ENCODE results near the gene ADAMTSL5. TPM values are rescaled to one million over a fixed set of nuclear protein-coding genes. Genes with fewer than 3 reads are reported as not detected.

ADAMTSL5 gene
- total and polyA plus RNA-seq, 2 of the 13 experiments (the other 11 are each of a cell fraction or from before 2014, with no cell fraction given), result 0.60 to 2.7 TPM

DNA sequence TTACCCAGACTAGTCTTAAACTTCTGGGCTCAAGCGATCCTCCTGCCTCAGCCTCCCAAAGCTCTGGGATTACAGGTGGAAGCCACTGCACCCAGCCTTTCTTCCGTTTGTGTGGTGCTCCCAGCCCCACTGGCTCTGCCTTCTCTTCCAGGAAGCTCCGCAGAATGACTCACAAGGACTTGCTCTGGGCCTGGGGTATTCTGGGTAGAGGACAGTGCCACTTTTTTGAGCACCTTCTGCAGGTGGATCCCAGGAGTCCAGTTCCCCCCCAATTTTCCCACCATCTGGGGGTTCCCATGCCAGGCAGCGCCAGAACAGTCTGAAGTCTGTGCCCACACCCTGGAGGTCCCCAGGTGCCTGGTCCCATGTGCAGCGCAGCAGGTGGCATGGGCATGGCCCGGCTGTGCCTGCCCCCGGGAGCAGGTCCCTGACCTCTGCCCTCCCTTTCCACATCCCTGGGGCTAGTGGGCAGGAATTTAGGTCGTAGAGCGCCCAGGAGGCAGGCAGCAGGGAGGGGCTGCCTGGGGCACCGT is 20.3 kb downstream of the ADAMTSL5 start (continued):
- TF ChIP-seq, protein P1, sequence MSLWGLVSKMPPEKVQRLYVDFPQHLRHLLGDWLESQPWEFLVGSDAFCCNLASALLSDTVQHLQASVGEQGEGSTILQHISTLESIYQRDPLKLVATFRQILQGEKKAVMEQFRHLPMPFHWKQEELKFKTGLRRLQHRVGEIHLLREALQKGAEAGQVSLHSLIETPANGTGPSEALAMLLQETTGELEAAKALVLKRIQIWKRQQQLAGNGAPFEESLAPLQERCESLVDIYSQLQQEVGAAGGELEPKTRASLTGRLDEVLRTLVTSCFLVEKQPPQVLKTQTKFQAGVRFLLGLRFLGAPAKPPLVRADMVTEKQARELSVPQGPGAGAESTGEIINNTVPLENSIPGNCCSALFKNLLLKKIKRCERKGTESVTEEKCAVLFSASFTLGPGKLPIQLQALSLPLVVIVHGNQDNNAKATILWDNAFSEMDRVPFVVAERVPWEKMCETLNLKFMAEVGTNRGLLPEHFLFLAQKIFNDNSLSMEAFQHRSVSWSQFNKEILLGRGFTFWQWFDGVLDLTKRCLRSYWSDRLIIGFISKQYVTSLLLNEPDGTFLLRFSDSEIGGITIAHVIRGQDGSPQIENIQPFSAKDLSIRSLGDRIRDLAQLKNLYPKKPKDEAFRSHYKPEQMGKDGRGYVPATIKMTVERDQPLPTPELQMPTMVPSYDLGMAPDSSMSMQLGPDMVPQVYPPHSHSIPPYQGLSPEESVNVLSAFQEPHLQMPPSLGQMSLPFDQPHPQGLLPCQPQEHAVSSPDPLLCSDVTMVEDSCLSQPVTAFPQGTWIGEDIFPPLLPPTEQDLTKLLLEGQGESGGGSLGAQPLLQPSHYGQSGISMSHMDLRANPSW (CRISPR knock-in tag; IDR thresholded peaks at IDR 0.05; ENCODE audit: borderline replicate concordance), result no peak
- TF ChIP-seq CCAR2 (optimal IDR thresholded peaks at IDR 0.05; ENCODE audit: low read depth, low read length) (no peak), ZNF768 (CRISPR knock-in tag; IDR thresholded peaks at IDR 0.05) (peak; percentile 8; the same call in 1 of the 2 replicates), RXRA (CRISPR knock-in tag; IDR thresholded peaks at IDR 0.05) (peak; percentile 78; the same call in 1 of the 2 replicates), ZNF260 (CRISPR knock-in tag; IDR thresholded peaks at IDR 0.05; ENCODE audit: borderline replicate concordance, low read depth) (no peak), TOE1 (CRISPR knock-in tag; IDR thresholded peaks at IDR 0.05) (no peak), NFYB (CRISPR knock-in tag; IDR thresholded peaks at IDR 0.05) (no peak), SMARCE1 (IDR thresholded peaks at IDR 0.05; ENCODE audit: borderline replicate concordance) (no peak), HES4 (CRISPR knock-in tag; IDR thresholded peaks at IDR 0.05; ENCODE audit: borderline replicate concordance) (no peak), TARDBP (CRISPR knock-in tag; IDR thresholded peaks at IDR 0.05) (peak; percentile 48; the same call in 1 of the 2 replicates), TSC22D2 (CRISPR knock-in tag; IDR thresholded peaks at IDR 0.05; ENCODE audit: borderline replicate concordance) (no peak), ZNF274 (CRISPR knock-in tag; IDR thresholded peaks at IDR 0.05) (0 out of 2 replicates have a peak, but pooled peaks have one; percentile 10), TBL1XR1 (IDR thresholded peaks at IDR 0.05; ENCODE audit: borderline replicate concordance, low read length, partially characterized antibody) (no peak), SMC3 (IDR thresholded peaks at IDR 0.05; ENCODE audit: low read length) (no peak), ZNF446 (CRISPR knock-in tag; IDR thresholded peaks at IDR 0.05) (no peak), PTBP1 (IDR thresholded peaks at IDR 0.05; ENCODE audit: low read depth, low read length, poor library complexity, severe bottlenecking) (no peak)
- TF ChIP-seq, protein P2, sequence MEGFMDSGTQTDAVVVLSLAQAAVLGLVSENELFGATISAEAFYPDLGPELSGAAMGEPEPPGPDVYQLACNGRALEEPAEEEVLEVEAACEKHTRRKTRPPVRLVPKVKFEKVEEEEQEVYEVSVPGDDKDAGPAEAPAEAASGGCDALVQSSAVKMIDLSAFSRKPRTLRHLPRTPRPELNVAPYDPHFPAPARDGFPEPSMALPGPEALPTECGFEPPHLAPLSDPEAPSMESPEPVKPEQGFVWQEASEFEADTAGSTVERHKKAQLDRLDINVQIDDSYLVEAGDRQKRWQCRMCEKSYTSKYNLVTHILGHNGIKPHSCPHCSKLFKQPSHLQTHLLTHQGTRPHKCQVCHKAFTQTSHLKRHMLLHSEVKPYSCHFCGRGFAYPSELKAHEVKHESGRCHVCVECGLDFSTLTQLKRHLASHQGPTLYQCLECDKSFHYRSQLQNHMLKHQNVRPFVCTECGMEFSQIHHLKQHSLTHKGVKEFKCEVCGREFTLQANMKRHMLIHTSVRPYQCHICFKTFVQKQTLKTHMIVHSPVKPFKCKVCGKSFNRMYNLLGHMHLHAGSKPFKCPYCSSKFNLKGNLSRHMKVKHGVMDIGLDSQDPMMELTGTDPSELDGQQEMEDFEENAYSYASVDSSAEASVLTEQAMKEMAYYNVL (CRISPR knock-in tag; IDR thresholded peaks at IDR 0.05; ENCODE audit: borderline replicate concordance), result no peak
- TF ChIP-seq, protein P3, sequence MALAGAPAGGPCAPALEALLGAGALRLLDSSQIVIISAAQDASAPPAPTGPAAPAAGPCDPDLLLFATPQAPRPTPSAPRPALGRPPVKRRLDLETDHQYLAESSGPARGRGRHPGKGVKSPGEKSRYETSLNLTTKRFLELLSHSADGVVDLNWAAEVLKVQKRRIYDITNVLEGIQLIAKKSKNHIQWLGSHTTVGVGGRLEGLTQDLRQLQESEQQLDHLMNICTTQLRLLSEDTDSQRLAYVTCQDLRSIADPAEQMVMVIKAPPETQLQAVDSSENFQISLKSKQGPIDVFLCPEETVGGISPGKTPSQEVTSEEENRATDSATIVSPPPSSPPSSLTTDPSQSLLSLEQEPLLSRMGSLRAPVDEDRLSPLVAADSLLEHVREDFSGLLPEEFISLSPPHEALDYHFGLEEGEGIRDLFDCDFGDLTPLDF (CRISPR knock-in tag; IDR thresholded peaks at IDR 0.05), result no peak
- TF ChIP-seq, protein P4, sequence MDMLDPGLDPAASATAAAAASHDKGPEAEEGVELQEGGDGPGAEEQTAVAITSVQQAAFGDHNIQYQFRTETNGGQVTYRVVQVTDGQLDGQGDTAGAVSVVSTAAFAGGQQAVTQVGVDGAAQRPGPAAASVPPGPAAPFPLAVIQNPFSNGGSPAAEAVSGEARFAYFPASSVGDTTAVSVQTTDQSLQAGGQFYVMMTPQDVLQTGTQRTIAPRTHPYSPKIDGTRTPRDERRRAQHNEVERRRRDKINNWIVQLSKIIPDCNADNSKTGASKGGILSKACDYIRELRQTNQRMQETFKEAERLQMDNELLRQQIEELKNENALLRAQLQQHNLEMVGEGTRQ (IDR thresholded peaks at IDR 0.05; ENCODE audit: low read depth, low read length), result no peak
- TF ChIP-seq, protein P4 (CRISPR knock-in tag; IDR thresholded peaks at IDR 0.05; ENCODE audit: borderline replicate concordance), result no peak
- TF ChIP-seq, protein P5, sequence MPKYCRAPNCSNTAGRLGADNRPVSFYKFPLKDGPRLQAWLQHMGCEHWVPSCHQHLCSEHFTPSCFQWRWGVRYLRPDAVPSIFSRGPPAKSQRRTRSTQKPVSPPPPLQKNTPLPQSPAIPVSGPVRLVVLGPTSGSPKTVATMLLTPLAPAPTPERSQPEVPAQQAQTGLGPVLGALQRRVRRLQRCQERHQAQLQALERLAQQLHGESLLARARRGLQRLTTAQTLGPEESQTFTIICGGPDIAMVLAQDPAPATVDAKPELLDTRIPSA (CRISPR knock-in tag; IDR thresholded peaks at IDR 0.05; ENCODE audit: borderline replicate concordance), result no peak

Measured in HepG2 (cell line).